OCI-LY3 (cell line): ENCODE measurements around the gene C12orf57.

ENCODE experiments used
- H2AFZ ChIP-seq: fragments of 200-600, 300-600 bp; shearing (Covaris generic); 2 replicates; pipeline ENCODE4 v1.6.0; 2014; ENCODE audit warnings: antibody characterized with exemption, low read depth, low read length
- H3K27ac ChIP-seq: fragments of 200-600, 300-600 bp; sonication (generic); 2 replicates; pipeline ENCODE4 v1.5.1; 2014; ENCODE audit warnings: mild to moderate bottlenecking, low read length, moderate library complexity, mixed read lengths
- H3K27me3 ChIP-seq: fragments of 200-600, 300-600 bp; sonication (generic); 2 replicates; pipeline ENCODE4 v1.6.1; 2014; ENCODE audit warnings: low read depth, low read length, mixed read lengths
- H3K36me3 ChIP-seq: fragments of 200-600, 300-600 bp; sonication (generic); replicated peaks from 2 replicates; pipeline ENCODE3; 2014; ENCODE audit warnings: low read depth, low read length, mixed read lengths
- H3K4me1 ChIP-seq: fragments of 300-600, 200-600 bp; sonication (generic); 2 replicates; pipeline ENCODE4 v1.6.1; 2014; ENCODE audit warnings: low read length, mixed read lengths
- H3K4me2 ChIP-seq: fragments of 200-600, 300-600 bp; sonication (generic); 2 replicates; pipeline ENCODE4 v1.6.1; 2014; ENCODE audit warnings: low read length, mixed read lengths
- H3K4me3 ChIP-seq: fragments of 300-600, 200-600 bp; sonication (generic); 2 replicates; pipeline ENCODE4 v1.5.1; 2014; ENCODE audit warnings: antibody characterized with exemption, mild to moderate bottlenecking, low read length, moderate library complexity
- H3K79me2 ChIP-seq: fragments of 300-600, 200-600 bp; shearing (Covaris generic); 2 replicates; pipeline ENCODE4 v1.6.1; 2014; ENCODE audit warnings: mild to moderate bottlenecking, low read length, mixed read lengths
- H3K9ac ChIP-seq: fragments of 300-600, 200-600 bp; shearing (Covaris generic); 2 replicates; pipeline ENCODE4 v1.6.0; 2014; ENCODE audit warnings: mild to moderate bottlenecking, low read length, moderate library complexity
- H3K9me3 ChIP-seq: fragments of 200-600, 300-600 bp; shearing (Covaris generic); 2 replicates; pipeline ENCODE4 v1.6.1; 2014; ENCODE audit warnings: low read length, mixed read lengths; ENCODE audit not compliant: insufficient read depth
- H4K20me1 ChIP-seq: fragments of 200-600, 300-600 bp; sonication (generic); 2 replicates; pipeline ENCODE4 v1.6.1; 2016; ENCODE audit warnings: low read length, mixed read lengths; ENCODE audit not compliant: insufficient read depth
- CTCF ChIP-seq: fragments of 200-600, 300-600 bp; sonication (generic); IDR thresholded peaks from 2 replicates; pipeline ENCODE4 v1.5.1; 2014; ENCODE audit warnings: antibody characterized with exemption, low read length, low read depth
- EZH2phosphoT487 ChIP-seq: fragments of 200-600 bp; shearing (Covaris generic); IDR thresholded peaks from 2 replicates; pipeline ENCODE4 v1.6.1; 2018; ENCODE audit warnings: antibody characterized with exemption, mixed run types, low read depth

Gene C12orf57

GRCh38 chr12:6937481-6938352, 6.1 kb upstream of the C12orf57 start:
- H3K36me3 ChIP-seq = peaks cover 13% of the 10 kb centered on the region

DNA sequence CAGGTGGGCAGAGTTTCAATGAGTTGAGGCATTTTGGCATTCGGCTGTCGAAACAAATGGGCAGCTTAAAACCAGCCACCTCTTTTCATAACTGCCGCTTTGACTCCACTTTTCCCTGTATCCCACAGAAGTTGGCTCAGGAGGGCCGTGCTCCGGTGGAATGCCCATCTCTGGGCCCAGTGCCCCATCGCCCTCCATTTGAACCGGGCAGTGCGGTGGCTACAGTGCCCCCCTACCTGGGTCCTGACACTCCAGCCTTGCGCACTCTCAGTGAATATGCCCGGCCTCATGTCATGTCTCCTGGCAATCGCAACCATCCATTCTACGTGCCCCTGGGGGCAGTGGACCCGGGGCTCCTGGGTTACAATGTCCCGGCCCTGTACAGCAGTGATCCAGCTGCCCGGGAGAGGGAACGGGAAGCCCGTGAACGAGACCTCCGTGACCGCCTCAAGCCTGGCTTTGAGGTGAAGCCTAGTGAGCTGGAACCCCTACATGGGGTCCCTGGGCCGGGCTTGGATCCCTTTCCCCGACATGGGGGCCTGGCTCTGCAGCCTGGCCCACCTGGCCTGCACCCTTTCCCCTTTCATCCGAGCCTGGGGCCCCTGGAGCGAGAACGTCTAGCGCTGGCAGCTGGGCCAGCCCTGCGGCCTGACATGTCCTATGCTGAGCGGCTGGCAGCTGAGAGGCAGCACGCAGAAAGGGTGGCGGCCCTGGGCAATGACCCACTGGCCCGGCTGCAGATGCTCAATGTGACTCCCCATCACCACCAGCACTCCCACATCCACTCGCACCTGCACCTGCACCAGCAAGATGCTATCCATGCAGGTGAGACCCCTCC, 5.2 kb upstream of the C12orf57 start:
- TF ChIP-seq EZH2phosphoT487 (no peak), CTCF (no peak)
- Histone ChIP-seq H3K36me3 (peaks cover 13% of the 10 kb centered on the region), H3K27me3 (no peaks in the 10 kb centered on the region), H3K79me2 (peaks cover 22% of the 10 kb centered on the region), H3K27ac (peak overlapping the region; percentile 15; the same call in 1 of the 2 replicates), H3K4me2 (peak overlapping the region; percentile 73), H4K20me1 (no peaks in the 10 kb centered on the region), H3K9ac (peak overlapping the region; percentile 53), H3K4me1 (peaks cover 19% of the 10 kb centered on the region), H2AFZ (no peak overlapping the region), H3K4me3 (peak overlapping the region; percentile 92), H3K9me3 (no peaks in the 10 kb centered on the region)

More at GRCh38 chr12:6937481-6938352, 6.1 kb upstream of the C12orf57 start:
- peak; percentile 85 for TF ChIP-seq CTCF
- TF ChIP-seq EZH2phosphoT487 = no peak
- Histone ChIP-seq H3K27ac (peak overlapping the region; percentile 75), H4K20me1 (no peaks in the 10 kb centered on the region), H3K79me2 (peaks cover 24% of the 10 kb centered on the region), H3K27me3 (no peaks in the 10 kb centered on the region), H2AFZ (no peak overlapping the region), H3K9me3 (no peaks in the 10 kb centered on the region), H3K4me2 (peak overlapping the region; percentile 92), H3K4me1 (peaks cover 14% of the 10 kb centered on the region), H3K4me3 (peak overlapping the region; percentile 92), H3K9ac (peak overlapping the region; percentile 96)

DNA sequence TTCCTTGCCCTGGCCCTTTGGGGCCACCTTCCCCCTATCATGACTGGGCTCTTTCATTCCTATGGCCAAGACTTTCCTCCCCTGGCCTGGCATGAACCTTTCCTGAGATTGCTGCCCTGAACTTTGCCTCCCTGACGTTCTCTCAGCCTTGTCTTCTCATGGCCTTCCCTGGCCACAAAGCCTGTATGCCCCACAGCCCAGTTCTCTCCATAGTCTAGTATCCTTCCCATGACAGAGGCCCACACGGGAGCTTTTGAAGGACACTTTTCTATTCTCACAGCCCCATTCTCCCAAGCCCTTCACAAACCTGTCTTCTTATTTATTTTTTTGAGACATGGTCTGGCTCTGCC, 4.7 kb upstream of the C12orf57 start:
- Histone ChIP-seq H3K4me2 (no peak overlapping the region), H2AFZ (no peak overlapping the region), H3K79me2 (peaks cover 22% of the 10 kb centered on the region), H4K20me1 (no peaks in the 10 kb centered on the region), H3K27ac (no peak overlapping the region), H3K4me3 (no peak overlapping the region), H3K9ac (no peak overlapping the region), H3K9me3 (no peaks in the 10 kb centered on the region), H3K36me3 (peaks cover 7% of the 10 kb centered on the region), H3K27me3 (no peaks in the 10 kb centered on the region), H3K4me1 (peaks cover 20% of the 10 kb centered on the region)
- TF ChIP-seq EZH2phosphoT487 (no peak), CTCF (no peak)

GRCh38 chr12:6941267-6941666, 2.6 kb upstream of the C12orf57 start:
- no peak overlapping the region for H3K4me3 ChIP-seq

More at GRCh38 chr12:6941267-6941666, 2.6 kb upstream of the C12orf57 start:
- Histone ChIP-seq H3K9me3 (no peaks in the 10 kb centered on the region), H3K4me1 (peaks cover 33% of the 10 kb centered on the region), H3K27ac (no peak overlapping the region), H3K4me2 (no peak overlapping the region), H3K27me3 (no peaks in the 10 kb centered on the region), H4K20me1 (no peaks in the 10 kb centered on the region), H3K36me3 (no peaks in the 10 kb centered on the region), H3K79me2 (peaks cover 14% of the 10 kb centered on the region), H2AFZ (no peak overlapping the region), H3K9ac (no peak overlapping the region)
- no peak for TF ChIP-seq EZH2phosphoT487
- TF ChIP-seq CTCF = no peak
